Lung (tissue), 12 donors: ENCODE results near the gene SLC33A1. TPM values are rescaled to one million over a fixed set of nuclear protein-coding genes. Genes with fewer than 3 reads are reported as not detected.

Source experiments
- ATAC-seq: fragments of 200-7000 bp; cut with Tn5 transposase; one replicate; pipeline ENCODE4 v1.9.1; 2020; ENCODE audit warnings: moderate number of reproducible peaks; ENCODE audit not compliant: insufficient read depth, low FRiP score
- DNase-seq, 3 donors: peaks; one replicate each; pipeline ENCODE4 v3.0.0-alpha.2; 2013 to 2017
- H3K27ac ChIP-seq, 2 donors: one replicate each; pipeline ENCODE4 v1.5.1; 2013; ENCODE audit warnings: mild to moderate bottlenecking in 2 of 2, moderate library complexity in 2 of 2, control low read depth in 1 of 2, inconsistent platforms in 1 of 2, low read depth in 1 of 2, low read length in 1 of 2
- H3K27me3 ChIP-seq, 3 donors: one replicate each; pipeline ENCODE4 v1.5.1; 2013; ENCODE audit warnings: low read length in 2 of 3; ENCODE audit not compliant: control insufficient read depth in 3 of 3, insufficient read depth in 3 of 3
- H3K36me3 ChIP-seq, 4 donors: one replicate each; pipeline ENCODE4 v1.5.1; 2013; ENCODE audit warnings: low read length in 4 of 4, mild to moderate bottlenecking in 1 of 4, moderate library complexity in 1 of 4; ENCODE audit not compliant: control insufficient read depth in 4 of 4, insufficient read depth in 4 of 4
- H3K4me1 ChIP-seq, 5 donors: one replicate each; pipeline ENCODE4 v1.5.1; 2013; ENCODE audit warnings: low read length in 5 of 5, mild to moderate bottlenecking in 2 of 5, moderate library complexity in 1 of 5; ENCODE audit not compliant: control insufficient read depth in 5 of 5, insufficient read depth in 5 of 5
- H3K4me3 ChIP-seq: one replicate; pipeline ENCODE4 v1.5.1; 2013; ENCODE audit warnings: mild to moderate bottlenecking, control low read depth, moderate library complexity
- H3K9ac ChIP-seq, 2 donors: one replicate each; pipeline ENCODE4 v1.5.1; 2013; ENCODE audit warnings: low read length in 2 of 2, control low read depth in 1 of 2; ENCODE audit not compliant: insufficient read depth in 1 of 2
- H3K9me3 ChIP-seq, 4 donors: one replicate each; pipeline ENCODE4 v1.5.1; 2013; ENCODE audit warnings: low read length in 3 of 4, mild to moderate bottlenecking in 1 of 4, moderate library complexity in 1 of 4; ENCODE audit not compliant: control insufficient read depth in 4 of 4, insufficient read depth in 3 of 4
- CTCF ChIP-seq: IDR thresholded peaks from 2 replicates; pipeline ENCODE4 v1.5.1; 2012; ENCODE audit warnings: mild to moderate bottlenecking; ENCODE audit errors: control extremely low read depth, extremely low read depth
- WGBS, 2 donors: extraction: QIAGEN DNeasy Blood & Tissue Kit; methylation state at CpG; one replicate each; pipeline ENCODE4 v1.1.7; 2013; 5-methylcytosine and 5-hydroxymethylcytosine counted together
- polyA plus RNA-seq, 2 donors: library from polyadenylated mRNA; stranded (reverse); fragments of 200-250 nt; gene quantifications; one replicate each; pipeline ENCODE4 v1.2.1, GENCODE V29; 2013
- total RNA-seq, 2 donors: library from RNA; depleted of rRNA in 1 of 2; stranded (reverse); fragments of >200 nt in 1 of 2; gene quantifications; one replicate each; pipeline ENCODE4 v1.2.1, GENCODE V29; 2014 to 2021
- donor health status: control.
- donor health status: control.
- donor health status: Bipolar disorder and iron deficiency.
- donor health status: healthy.
- donor health status: DM: yes; HTN: yes; CAD: no.

The SLC33A1 gene
- total and polyA plus RNA-seq, 4 donors = 12.0 to 40.2 (median 29.5) TPM

GRCh38 chr3:155805204-155805801 is 48.9 kb downstream of the SLC33A1 start:
- no peak for TF ChIP-seq CTCF
- Histone ChIP-seq H3K4me1 (peaks cover 0 to 4% (median 0%) of the 10 kb centered on the region in 5 donors), H3K9ac (peak overlapping the region in 1 of 2 donors; percentile 82), H3K27me3 (no peaks in the 10 kb centered on the region), H3K9me3 (no peaks in the 10 kb centered on the region), H3K4me3 (peak overlapping the region; percentile 75), H3K36me3 (peaks cover 0 to 6% (median 0%) of the 10 kb centered on the region in 4 donors), H3K27ac (peak overlapping the region; percentile 79 to 90)
- 42 to 43% methylated on average over 15 of the region's 15 CpGs for WGBS, 2 donors
- ATAC-seq = peak; percentile 7
- DNase-seq = no peak

GRCh38 chr3:155804323-155804722 is 49.9 kb downstream of the SLC33A1 start:
- H3K36me3 ChIP-seq = peaks cover 0 to 6% (median 0%) of the 10 kb centered on the region in 4 donors
- DNase-seq (no peak), ATAC-seq (no peak)
- peaks cover 0 to 4% (median 0%) of the 10 kb centered on the region in 5 donors for H3K4me1 ChIP-seq
- H3K4me3 ChIP-seq = no peak overlapping the region
- H3K9ac ChIP-seq = no peak overlapping the region
- H3K27me3 ChIP-seq = no peaks in the 10 kb centered on the region
- no peak for TF ChIP-seq CTCF
- no peak overlapping the region for H3K27ac ChIP-seq
- no peaks in the 10 kb centered on the region for H3K9me3 ChIP-seq

GRCh38 chr3:155792532-155792931 is 61.7 kb downstream of the SLC33A1 start:
- H3K27me3 ChIP-seq = no peaks in the 10 kb centered on the region
- no peak overlapping the region for H3K27ac ChIP-seq
- H3K36me3 ChIP-seq = peaks cover 0 to 7% (median 6%) of the 10 kb centered on the region in 4 donors
- H3K4me1 ChIP-seq = no peaks in the 10 kb centered on the region
- H3K9ac ChIP-seq = no peak overlapping the region
- no peak overlapping the region for H3K4me3 ChIP-seq
- no peak for TF ChIP-seq CTCF
- 96 to 97% methylated on average over 1 of the region's 1 CpG for WGBS, 2 donors
- ATAC-seq (no peak), DNase-seq (no peak)
- H3K9me3 ChIP-seq = peaks cover 0 to 4% (median 0%) of the 10 kb centered on the region in 4 donors

- 69 to 77% methylated on average over 2 of the region's 2 CpGs for WGBS, 2 donors
- DNase-seq (no peak), ATAC-seq (no peak)
Measured at GRCh38 chr3:155791190-155791589, 63.0 kb downstream of the SLC33A1 start.

More at GRCh38 chr3:155791190-155791589, 63.0 kb downstream of the SLC33A1 start:
- no peak overlapping the region for H3K27ac ChIP-seq
- H3K9me3 ChIP-seq = peaks cover 0 to 4% (median 0%) of the 10 kb centered on the region in 4 donors
- H3K36me3 ChIP-seq = peaks cover 0 to 7% (median 6%) of the 10 kb centered on the region in 4 donors
- TF ChIP-seq CTCF = no peak
- H3K27me3 ChIP-seq = no peaks in the 10 kb centered on the region
- no peak overlapping the region for H3K4me3 ChIP-seq
- H3K4me1 ChIP-seq = no peaks in the 10 kb centered on the region
- no peak overlapping the region for H3K9ac ChIP-seq
